ENCODE data around the gene NUB1.

The NUB1 gene

DNA sequence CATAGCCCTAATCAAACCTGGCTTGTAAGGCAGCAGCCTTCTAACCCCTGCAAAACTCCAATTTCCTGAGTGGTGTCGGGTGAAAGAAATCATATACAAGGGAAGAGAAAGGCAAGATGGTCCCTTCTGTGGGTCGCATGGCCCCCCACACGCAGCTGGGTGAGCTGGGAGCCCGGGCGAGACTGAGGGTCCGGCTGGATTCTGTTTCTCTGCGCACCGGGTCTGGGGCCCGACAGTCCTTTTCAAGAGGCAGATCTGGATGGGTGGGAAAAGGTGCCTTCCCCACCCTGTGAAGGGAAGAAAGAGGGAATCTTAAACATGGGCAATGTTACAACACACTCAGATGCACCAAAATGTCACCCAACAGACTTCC, 49.7 kb downstream of the NUB1 start:
- no peak for DNase-seq

DNA sequence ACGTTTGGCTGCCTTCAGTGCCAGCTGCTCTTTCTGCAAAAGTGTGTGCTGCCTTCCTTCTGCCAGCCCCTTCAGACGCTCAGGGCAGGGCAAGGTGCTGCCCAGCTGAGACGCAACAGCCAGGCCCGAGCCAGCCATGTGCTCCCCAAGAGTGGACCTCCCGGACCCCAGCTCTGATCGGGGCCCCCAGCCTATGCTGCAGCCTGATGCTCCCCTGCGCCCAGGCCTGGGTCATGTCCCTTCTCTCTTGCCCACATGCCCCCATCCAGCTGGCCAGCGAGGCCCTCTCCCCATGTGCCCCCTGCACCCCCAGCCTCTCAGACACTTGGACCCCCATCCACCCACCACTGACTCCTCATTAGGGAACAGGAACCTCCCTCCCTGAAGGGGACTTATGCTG, 50.4 kb downstream of the NUB1 start:
- DNase-seq = no peak

DNA sequence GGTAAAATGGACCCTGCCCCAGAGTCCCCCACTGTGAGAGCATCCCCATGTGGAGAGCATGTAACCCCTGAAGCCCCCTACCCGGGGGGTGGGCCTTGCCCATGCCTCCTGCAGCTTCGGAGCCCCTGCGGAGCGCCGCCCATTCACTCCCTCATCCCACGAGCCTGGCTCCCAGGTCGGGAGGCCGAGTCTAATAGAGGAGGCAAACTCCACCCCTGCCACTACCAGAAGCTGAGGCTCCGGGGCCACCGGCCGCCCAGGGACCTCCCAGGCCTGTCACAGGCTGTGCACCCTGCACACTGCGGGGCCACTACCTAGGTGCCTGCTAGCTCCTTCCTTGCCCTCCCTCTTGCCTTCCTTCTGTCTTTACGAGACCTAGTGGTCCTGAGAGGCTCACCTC, 50.8 kb downstream of the NUB1 start:
- no peak for DNase-seq

DNA sequence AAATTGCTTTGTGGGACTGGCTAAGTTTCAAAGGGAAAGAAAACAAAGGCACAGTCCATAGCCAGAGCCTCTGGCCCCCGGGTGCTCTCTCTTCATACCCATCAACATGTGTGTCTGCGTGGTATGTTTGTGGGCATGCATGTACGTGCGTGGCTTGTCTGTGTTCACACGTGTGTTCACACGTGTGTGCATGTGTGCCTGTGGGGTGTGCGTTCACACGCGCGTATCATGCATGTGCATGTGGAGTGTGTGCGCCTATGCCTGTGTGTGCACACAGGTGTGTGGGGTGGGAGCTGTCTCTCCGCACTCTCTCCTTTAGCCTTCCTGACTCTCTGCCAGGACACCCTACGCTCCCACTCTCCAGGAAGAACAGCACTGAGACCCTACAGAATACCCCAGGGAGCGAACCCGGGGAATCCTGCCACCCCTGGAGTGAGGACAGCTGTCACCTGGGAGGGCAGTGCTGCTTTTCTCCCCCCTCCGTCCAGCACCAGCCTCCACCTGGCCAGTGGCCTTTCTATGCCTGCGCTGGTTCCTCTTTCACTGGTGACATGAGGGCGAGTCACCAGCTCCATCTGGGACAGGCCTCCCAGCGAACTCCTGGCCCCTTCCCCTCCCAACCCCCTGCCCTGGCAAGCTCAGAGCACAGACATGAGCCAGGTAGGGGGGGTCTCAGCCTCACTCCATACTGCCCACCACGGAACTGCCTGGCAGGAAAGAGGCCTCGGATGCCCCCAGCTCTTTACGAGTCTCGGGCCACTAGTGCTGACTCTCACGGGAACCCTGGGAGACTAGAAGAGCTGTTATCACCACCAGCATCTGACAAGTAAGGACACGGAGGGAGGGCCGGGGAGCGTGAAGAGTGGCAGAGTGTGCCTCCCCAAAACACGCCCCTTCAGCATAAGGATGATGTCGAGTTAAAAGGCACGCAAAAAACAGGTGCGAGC, 51.7 kb downstream of the NUB1 start:
- DNase-seq = no peak

DNA sequence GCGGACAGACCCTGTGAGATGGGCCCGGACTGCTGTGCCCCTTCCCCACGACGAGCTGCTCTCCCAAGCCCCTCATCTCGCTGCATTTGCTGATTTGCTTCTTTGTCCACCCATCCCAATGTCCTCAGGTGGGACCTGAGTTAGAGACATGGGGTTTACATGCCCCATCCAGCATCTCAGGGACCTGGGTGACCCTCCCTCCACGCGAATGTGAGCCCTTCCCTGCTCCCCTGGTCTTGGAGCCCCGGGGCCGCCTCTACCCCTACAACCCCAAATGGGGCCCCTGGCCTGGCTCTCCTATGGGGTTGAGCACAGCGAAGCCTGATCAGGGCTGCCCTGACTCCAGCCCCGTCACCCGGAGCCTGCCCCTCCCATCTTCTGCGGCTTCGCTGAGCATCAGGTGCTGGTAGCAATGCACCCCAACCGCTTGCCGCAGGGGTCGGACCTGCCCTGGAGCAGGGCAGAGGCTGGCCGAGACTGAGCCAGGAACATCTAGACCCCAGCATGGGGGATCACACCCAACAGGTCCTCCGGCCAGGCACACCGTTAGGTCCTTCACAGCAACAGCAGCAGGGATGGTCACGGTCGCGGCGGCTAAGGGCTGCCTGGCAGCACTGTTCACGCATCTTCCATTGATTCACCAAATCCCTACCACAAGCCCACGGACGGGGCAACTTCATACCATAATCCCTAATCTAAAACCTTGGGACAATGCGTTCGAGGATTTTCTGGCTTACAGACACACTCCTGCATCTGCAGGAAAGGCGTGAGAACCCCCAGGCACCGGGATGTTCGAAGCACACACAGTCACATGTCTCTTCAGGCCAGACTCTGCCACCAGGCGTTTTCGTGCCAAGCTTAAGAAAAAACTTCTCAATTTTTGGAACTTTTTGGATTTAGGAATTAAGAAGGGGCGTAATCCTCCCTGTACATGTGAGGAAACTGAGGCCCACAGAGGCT, 52.7 kb downstream of the NUB1 start:
- DNase-seq = no peak

DNA sequence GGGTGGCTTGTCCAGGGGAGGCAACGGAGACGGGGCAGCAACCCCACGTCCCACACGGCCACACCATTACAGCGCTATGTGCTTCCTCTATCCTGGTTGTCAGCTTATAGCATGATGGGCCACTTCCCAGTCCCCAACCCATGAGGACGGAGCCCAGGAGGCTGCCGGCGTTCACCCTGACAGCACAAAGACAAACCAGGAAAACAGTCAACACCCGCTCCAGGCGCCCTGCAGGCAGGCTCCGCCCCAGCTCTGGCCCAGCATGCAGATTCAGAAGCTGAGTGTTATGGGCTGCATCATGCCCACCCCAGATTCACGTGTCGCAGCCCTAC, 53.4 kb downstream of the NUB1 start:
- DNase-seq = no peak

DNA sequence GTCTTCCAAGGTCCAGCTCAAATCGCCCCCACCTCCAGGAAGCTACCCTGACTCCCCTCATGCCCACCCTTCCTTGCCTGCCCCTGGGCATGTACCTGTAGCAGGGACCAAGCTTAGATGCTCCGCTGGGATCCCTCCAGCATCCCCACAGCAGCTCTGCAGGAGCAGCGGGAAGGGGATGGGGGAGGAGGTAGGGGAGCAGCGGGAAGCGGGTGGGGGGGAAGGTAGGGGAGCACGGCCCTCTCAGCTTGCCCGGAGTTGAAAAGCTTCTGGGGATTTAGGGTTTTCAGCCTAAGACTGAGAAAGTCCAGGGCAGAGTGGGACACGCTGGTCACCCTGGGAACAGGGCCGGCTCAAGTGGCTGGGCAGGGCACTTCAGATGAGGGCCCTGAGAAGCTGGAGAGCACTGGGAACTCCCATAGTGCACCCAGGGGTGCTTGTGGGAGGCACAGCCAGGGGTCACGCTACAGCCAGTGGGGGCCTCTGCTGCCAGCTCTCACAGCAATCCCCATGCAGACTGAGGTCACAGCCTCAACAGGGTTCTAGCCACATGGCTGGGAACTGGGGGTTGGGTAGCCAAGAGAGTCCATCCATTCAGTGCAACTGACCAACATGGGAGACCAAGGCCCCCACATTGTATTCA, 54.8 kb downstream of the NUB1 start:
- no peak for DNase-seq

DNA sequence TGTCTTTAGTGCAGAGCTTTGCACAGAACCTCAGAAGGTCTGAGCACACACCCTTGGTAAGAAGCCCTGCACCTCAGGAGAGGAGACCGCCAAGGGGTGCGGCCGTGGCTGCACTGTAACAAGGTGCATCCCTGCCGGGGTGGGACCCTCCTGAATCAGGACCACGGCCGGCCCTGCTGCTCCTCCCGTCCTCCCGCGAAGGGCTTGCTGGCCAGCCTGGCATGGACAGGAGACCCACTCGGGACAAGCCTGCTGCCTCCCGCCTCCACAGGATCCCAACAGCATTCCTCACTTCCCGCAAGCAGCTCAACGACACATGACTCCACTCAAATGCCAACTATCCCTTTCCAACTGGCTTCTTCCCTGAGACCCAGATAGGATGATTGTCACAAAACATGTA, 55.4 kb downstream of the NUB1 start:
- no peak for DNase-seq

DNA sequence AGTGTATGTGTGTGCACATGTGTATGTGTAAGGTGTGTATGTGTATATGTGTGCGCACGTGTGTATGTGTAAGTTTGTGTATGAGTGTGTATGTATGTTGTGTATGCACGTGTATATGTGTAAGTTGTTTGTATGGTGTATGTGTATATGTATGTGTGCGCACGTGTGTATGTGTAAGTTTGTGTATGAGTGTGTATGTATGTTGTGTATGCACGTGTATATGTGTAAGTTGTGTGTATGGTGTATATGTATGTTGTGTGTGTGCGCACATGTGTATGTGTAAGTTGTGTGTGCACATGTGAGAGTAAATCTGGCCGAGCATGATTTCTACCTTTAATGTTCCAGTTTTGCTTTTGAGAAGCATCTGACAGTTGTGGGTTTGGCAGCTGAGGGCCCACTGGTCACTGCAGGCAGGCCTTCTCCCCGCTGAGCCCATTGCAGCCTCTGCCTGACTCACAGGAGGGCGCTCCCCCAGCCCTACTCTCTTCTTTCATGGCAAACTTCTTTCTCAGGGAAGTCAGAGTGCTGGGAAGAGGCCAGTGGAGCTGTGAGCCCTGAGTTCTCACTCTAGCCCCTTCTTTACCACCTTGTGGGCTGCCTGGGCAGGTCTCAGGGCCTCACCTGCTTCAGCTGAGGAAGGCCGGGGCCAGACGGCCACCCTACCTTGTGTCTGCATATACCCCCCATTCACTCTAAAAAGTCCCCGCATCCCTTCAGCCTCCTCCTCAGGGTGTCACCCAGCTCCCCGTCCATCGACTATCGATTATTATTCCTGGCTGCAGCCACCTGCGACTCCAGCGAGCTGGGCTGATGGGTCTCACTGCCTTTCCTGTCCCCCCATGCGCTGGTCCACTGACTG, 57.1 kb downstream of the NUB1 start:
- no peak for DNase-seq

DNA sequence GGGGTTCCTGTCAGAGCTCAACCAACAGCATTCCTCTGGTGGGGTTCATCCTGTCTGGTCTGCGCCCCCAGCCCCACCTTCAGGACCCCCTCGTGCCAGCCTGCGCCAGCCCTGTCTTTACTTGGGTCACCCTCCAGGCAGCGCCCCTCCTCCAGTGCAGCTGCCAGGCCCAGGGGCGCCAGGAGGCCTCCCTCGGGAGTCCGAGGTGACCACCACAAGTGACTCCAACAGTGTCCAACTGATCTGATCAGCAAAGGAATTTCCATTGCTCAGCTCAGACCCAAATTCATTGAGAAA, 57.6 kb downstream of the NUB1 start:
- no peak for DNase-seq

DNA sequence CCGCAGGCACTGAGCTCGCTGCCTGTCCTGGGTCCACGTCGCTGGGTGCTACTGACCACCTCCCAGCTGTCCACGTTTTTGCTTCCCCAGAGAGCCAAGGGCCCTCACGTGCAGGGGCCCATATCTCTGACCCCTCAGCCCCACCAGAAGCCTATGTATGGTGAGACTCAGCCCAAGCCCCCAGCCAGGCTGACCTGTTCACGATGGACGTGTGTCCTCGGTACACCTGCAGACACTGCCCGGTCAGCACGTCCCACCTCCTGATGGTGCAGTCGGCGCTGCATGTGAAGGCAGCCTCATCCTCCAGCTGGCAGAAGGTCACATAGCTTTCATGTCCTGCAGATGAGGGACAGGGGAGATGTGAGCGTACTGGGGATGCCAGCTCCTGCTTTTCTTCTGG, 58.3 kb downstream of the NUB1 start:
- DNase-seq = no peak

DNA sequence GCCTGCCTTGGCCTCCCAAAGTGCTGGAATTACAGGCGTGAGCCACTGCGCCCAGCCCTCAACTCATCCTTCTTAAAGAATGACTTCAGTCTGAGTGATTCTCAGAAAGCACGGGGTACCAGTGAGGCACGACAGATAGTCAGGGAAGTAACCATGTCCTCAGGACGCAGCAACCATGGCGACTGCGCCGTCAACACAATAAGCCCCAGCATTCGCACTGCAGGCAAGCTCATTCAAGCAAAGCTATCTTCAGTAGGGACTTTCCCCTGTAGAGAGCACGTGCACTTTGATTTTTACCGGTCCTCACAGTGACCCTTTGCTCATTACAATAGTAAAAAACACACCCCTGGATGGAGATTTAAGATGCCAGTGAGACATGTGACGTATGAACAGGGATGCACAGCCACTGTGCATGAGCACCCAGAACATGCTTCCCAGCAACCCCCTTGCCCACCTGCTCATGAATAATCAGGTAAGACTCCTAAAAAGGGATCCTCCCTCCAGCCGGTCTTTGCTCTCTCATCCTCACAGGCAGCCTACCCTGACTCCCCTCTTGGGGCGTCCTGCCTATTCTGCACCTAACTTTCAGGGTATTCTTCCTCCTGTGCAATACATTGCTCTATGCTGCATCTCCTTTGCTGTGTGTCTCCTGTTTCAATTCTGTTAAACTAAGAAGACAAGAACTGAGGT, 59.2 kb downstream of the NUB1 start:
- no peak for DNase-seq

DNA sequence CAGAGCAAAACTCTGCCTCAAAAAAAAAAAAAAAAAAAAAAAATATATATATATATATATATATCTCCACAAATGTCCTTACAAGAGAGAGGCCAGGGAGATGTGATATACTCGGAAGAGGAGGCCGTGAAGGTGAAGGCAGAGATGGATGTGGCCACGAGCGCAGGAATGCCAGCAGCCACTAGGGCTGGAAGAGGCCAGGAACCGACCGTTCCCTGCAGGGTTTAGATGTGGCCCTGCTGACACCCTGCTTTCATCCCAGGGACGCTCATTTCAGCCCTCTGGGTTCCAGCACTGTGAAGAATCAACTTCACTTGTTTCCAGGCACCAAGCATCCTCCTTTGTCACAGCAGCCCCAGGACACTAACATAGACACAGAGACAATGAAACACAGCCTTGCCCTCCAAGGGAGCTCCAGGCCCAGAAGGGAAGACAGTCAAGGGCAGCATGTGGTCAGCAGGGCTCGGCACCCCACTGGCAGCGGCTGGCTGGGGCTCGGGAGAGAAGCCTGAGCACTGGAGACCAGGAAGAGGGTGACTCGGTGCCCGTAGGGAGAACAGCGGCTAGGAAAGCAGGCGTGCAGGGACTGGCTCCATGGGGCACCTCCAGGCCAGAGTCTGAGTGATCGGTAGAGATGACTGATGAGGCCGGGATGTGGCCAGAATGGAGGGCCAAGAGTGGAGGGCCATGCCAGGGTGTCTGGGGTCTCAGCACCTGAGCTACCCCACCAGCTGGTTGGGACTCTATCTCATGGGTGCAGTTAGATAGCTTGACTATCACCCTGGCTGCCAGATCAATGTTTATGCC, 60.6 kb downstream of the NUB1 start:
- DNase-seq = no peak

DNA sequence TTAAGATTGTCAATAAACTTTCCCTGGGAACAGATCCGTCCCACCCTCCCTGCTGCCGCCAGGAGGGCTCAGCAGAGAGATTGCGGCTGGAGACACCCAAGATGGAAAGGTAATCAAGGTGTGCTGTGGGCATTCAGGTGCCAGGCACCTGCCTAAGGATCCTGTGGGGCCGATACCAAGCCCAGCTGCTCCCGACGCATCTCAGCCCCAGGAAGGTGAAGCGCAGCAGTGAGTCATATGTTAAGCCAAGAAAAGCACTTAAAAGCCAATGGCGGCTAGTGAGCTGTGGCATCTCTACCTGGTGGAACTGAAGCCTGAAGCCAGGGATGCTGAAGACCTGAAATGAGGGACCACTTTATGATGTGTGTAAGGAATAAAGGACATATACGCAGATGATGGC, 62.2 kb downstream of the NUB1 start:
- no peak for DNase-seq

DNA sequence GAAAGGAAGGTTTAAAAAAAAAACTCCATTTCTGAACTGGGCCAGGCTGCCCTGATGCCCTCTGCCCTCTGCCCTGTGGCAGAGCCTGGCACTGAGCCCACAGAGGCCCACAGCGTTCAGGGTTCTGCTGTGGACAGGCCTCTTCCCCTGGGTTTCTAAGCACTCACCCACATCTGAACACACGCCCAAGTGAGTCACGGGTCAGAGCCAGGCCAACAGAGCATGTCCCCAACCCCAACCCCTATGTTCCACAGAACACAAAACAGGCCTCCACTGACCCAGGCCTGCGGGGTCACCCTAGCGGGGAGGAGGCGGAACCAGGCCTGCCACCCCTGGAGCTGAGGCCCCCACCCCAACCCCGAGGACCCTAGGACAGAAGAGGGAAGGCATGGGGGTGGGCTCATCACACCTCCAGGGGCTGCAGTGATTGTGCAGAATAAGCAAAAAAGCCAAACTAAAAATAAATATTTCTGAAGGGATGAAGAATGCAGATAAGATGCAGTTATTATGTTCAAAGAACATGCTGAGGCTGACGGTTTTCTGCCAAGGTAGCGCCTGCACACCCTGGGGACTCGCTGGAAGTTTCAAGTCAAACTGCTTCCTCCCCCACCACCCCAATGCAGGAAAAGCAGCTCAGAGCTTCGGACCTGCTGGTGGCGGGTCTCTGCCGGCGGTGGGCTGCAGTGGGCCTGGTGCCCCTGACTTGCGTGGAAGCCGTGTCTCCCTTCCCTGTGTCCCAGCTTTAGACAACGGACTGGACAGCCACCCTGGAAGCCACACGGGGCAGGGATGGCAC, 62.8 kb downstream of the NUB1 start:
- no peak for DNase-seq

DNA sequence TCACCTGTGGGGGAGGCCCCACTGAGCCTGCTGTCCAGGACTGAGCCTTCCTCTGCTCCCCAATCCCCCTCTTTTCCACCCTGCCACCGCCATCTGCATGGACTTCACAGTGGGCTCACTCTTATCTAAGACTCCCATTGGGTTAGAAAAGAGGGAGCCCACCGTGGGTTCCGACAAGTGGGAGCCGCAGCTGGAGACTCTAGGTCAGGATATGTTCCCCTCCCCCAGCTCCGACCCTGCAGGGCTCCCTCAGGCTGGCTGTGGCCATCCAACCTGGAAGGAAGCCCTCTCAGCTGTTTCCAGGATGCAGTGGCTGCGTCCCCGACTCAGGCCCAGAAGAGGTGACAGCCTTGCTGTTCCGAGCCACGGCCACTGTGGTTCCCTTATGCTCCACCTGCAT, 63.4 kb downstream of the NUB1 start:
- no peak for DNase-seq

DNA sequence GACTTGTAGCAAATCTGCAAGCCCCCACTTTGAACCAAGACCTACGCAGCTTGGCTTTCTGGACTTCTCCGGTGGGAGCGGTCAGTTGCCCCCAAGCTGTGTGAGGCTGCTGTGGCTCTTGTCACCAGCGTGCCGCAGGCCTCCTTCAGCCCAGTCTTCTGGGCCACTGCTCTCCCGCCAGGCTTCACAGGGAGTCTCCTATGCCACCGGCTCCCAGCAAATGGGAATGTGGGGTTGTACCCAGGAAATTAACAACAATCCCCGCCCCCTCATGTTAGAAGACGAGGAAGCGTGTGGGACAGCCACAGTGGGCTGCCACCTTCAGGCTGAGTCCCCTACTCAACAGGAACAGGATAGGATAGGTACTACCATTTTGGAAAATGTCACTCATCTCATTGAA, 64.0 kb downstream of the NUB1 start:
- no peak for DNase-seq

DNA sequence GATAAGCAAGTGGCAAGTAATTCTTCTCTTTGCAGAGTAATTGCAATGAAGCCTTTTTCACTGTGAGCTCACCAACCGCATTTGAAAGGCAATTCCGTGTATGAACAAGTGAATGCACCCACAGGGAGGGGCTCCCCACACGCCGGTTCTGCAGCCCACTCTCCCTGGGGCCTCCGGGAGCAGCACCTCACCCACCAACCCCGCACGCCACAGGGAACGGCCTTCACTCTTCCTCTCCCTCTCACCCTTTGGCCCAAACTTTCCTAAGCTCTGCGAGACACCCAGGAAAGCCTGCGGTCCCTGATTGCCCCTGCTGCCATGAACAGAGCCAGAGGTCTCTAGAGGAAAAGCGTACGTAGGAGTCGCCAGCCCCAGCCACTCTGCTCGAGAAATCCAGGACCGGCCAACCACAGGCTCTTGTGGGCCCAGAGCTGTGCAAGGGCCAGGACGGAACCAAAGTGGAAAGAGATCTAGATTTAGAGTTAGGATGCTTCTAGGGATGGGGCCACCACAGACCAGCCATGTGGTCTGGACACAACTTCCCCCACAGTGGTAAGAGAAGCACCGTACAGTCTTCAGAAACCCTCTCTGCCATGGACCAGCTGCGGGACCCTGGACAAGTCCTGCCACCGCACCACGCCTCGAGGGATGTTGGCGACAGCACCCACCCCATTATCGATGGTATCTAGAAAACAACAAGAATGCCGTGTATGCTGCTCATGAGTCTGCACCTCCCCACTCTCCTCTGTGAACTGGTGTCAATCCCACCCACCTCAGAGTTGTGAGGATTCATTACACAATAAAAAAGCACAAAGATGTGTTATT, 64.7 kb downstream of the NUB1 start:
- no peak for DNase-seq

DNA sequence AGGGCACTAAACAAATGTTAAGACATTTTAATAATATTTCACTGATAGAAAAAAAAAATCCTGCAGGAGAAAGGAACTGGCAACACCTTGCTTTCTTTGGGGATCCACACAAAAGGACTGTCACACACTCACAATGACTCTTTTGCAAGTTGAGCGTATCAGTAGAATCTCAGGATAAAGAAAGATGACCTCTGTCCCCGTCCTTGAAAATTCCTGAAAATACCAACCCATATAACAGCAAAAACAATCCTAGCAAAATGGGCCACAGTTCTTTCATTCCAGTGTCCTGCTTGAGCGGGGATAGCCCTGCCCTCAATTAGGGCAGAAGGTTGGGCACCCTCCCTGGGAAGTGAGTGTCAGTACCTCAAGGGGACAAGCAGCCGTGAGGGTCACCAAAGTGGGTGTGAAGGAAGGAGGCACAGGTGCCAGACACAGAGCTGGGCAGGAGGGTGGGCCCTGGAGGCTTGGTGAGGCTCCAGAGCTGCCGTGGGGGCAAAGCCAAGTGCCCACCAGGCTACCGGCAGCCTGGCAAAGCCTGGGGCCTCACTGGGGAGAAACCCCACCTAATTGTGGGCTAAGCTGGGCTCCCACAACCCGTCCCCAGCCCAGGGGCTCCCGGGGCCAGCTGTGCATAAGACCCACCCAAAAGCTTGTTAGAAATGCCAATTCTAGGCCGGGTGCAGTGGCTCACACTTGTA, 65.4 kb downstream of the NUB1 start:
- DNase-seq = no peak

Data from activated effector memory CD4-positive, alpha-beta T cell treated with anti-CD3 and anti-CD28 coated beads, Interleukin-2, amount 50 U/mL, for 16 hours (primary cell).